ENCODE results near the gene CTSS.

The CTSS gene

DNA sequence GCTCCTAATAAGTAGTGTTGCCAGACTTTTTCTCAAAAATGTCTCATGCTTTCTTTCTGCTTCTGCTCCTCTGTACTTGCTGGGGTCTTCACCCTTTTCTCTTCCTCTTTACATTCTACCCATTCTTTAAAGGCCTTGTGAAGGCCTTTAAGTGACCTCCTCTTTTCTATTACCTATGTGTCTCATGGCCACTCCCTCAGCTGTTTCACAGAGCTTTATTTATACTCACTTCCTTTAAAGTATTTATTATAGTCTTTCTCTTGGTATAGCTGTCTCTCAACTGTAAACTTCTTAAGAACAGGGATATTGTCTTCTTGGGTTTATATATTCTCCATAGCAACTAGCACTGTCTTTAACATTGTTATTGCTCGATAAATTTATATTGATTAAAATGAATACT lies 69.4 kb downstream of the CTSS start:
- Mint-ChIP-seq H3K4me1 (peaks cover 20% of the 10 kb centered on the region), H3K9me3 (no peaks in the 10 kb centered on the region), H3K4me3 (peak overlapping the region; percentile 84), H3K27ac (peak overlapping the region; percentile 39), H3K36me3 (peaks cover 46% of the 10 kb centered on the region)
- ATAC-seq (no peak), DNase-seq (ENCODE audit: low spot score in 2 of 2) (no peak)

DNA sequence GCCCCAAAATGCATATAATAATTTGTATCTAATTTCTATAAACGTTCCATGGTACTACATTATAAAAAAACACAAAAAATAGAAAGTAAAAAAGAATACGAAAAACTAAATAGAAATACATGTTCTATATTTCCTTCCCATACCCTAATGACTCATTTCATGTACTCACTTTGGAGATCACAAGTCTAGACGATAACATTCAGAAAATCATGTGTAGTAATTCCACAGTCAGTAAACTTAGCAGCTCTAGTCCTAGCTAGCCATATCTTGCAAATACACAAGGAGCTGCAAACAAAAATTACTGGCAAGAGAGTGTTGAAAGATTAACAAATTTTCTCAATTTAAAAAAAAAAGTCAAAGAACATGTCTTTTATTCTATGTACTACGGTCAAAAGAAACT lies 70.0 kb downstream of the CTSS start:
- peaks cover 50% of the 10 kb centered on the region for H3K36me3 Mint-ChIP-seq
- peak overlapping the region; percentile 84 for H3K4me3 Mint-ChIP-seq
- H3K27ac Mint-ChIP-seq = peak overlapping the region; percentile 29

DNA sequence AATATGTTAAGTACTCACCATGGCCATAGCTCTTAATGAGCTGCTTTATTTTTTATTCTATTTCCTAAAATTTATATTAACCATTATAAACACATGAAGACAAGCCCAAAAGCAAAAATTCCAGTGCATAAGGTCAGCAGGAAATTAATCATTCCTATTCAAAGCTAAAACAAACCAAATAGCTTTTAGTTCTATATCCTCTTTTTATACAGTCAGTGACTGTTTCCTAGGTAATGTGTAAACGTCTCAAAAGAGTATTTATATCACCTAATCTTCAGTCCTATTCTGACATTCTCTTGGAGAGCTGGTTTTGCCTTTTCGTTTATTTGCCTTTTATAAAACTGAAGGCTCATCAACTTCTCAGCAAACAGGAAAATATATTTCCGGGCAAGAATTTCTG lies 72.9 kb downstream of the CTSS start:
- H3K9me3 Mint-ChIP-seq = no peaks in the 10 kb centered on the region
- ATAC-seq (no peak), DNase-seq (ENCODE audit: low spot score in 2 of 2) (no peak)
- H3K27ac Mint-ChIP-seq = no peak overlapping the region
- H3K36me3 Mint-ChIP-seq = peaks cover 64% of the 10 kb centered on the region
- H3K4me1 Mint-ChIP-seq = peaks cover 26% of the 10 kb centered on the region
- H3K4me3 Mint-ChIP-seq = no peak overlapping the region

More for the DNA sequence above, 70.0 kb downstream of the CTSS start:
- Mint-ChIP-seq H3K9me3 (no peaks in the 10 kb centered on the region), H3K4me1 (peaks cover 20% of the 10 kb centered on the region)
- no peak for DNase-seq (ENCODE audit: low spot score in 2 of 2)
- no peak for ATAC-seq

DNA sequence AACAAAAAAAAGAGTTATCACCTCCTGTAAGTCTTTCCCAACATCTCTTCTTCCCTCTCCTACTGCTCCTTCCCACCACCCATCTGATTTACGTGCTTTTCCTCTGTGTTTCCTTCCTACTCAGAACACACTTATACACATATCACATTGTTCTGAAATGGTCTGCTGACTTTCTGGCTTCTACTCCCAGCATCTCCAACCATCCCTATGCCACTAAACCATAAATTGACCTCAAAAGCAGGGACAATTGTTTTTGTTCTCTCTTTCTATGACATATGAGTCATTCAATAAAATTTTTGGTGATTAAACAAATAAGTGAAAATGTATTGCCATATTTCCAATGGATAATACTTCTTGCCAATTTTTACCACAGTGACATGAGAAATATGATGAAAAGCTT lies 76.8 kb downstream of the CTSS start:
- no peaks in the 10 kb centered on the region for H3K9me3 Mint-ChIP-seq

DNA sequence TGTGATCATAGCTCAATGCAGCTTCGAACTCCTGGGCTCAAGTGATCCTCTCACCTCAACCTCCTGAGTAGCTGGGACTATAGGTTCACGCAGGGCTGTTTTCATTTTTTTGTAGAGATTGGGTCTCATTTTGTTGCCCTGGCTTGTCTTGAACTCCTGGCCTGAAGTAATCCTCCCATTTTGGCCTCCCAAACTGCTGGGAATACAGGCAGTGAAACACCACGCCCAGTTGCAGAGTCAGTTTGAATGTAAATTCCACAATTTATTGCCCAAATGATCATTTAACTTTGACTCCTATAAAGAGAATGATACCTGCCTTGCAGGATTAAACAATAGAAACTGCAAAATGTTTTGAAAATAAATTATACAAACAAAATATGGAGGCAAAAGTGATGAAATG lies 79.3 kb downstream of the CTSS start:
- Mint-ChIP-seq H3K36me3 (peaks cover 54% of the 10 kb centered on the region), H3K4me3 (no peak overlapping the region), H3K4me1 (peaks cover 6% of the 10 kb centered on the region), H3K27ac (peak overlapping the region; percentile 20), H3K9me3 (no peaks in the 10 kb centered on the region)
- ATAC-seq (no peak), DNase-seq (ENCODE audit: low spot score in 2 of 2) (no peak)

More for the DNA sequence above, 76.8 kb downstream of the CTSS start:
- peak overlapping the region; percentile 27 for H3K27ac Mint-ChIP-seq
- peaks cover 64% of the 10 kb centered on the region for H3K36me3 Mint-ChIP-seq
- H3K4me1 Mint-ChIP-seq = peaks cover 6% of the 10 kb centered on the region
- no peak for DNase-seq (ENCODE audit: low spot score in 2 of 2)
- no peak for ATAC-seq
- H3K4me3 Mint-ChIP-seq = no peak overlapping the region

DNA sequence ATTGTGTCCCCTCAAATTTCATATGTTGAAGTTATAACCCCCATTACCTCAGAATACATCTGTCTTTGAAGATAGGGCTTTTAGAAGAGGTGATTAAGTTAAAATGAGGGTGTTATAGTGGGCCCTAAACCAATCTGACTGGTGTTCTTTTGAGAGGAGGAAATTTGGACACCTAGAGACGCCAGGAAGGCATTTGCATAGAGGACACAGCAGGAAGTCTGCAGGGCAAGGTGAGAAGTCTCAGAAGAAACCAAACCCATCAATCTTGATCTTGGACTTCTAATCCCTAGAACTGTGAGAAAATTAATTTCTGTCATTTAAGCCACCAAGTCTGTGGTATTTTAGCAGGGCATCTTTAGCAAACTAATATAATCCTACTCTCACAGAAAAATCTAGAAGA lies 81.7 kb downstream of the CTSS start:
- no peak overlapping the region for H3K27ac Mint-ChIP-seq

More for the DNA sequence above, 81.7 kb downstream of the CTSS start:
- Mint-ChIP-seq H3K4me1 (peaks cover 4% of the 10 kb centered on the region), H3K4me3 (no peak overlapping the region), H3K36me3 (peaks cover 53% of the 10 kb centered on the region), H3K9me3 (no peaks in the 10 kb centered on the region)
- DNase-seq (ENCODE audit: low spot score in 2 of 2) (no peak), ATAC-seq (peak; percentile 19)
